AML-193 (cell line): ENCODE results near the gene HPS4.
"Not testable (repeated sequence)": the region's sequence is repeated elsewhere in the genome, so short reads cannot be mapped to it uniquely, and the experiment has no call there.

Experiments used
- DNase-seq, 2 experiments: peaks; one replicate each; lab custom pipeline; 2025; lab: John Stamatoyannopoulos, UW

The HPS4 gene

GRCh38 chr22:26442086-26442756 lies 41.4 kb downstream of the HPS4 start:
- DNase-seq = no peak

- DNase-seq = no peak
These were observed 44.0 kb downstream of the HPS4 start for GRCh38 chr22:26439559-26439958.

GRCh38 chr22:26438776-26439175 lies 44.8 kb downstream of the HPS4 start:
- DNase-seq = not testable (repeated sequence)

- no peak for DNase-seq
These were observed 45.7 kb downstream of the HPS4 start for GRCh38 chr22:26437694-26438392.

- no peak for DNase-seq
These were observed 46.6 kb downstream of the HPS4 start for GRCh38 chr22:26436903-26437515.

GRCh38 chr22:26435327-26436093 lies 48.1 kb downstream of the HPS4 start:
- DNase-seq = peak; percentile 7 to 29

GRCh38 chr22:26433805-26434204 lies 49.8 kb downstream of the HPS4 start:
- no peak for DNase-seq

- DNase-seq = peak; percentile 91
These were observed 50.8 kb downstream of the HPS4 start for GRCh38 chr22:26432619-26433311.

- DNase-seq = no peak
These were observed 52.2 kb downstream of the HPS4 start for GRCh38 chr22:26431261-26431995.

GRCh38 chr22:26430600-26430999 lies 53.0 kb downstream of the HPS4 start:
- DNase-seq = no peak

GRCh38 chr22:26429458-26430286 lies 53.9 kb downstream of the HPS4 start:
- no peak for DNase-seq

GRCh38 chr22:26428515-26429457 lies 54.8 kb downstream of the HPS4 start, which contains the start of gene ASPHD2:
ASPHD2 (plus strand) TSS chr22:26429260; CDS start chr22:26433616, 4,356 bp downstream.
- peak; percentile 44 to 65 for DNase-seq

- DNase-seq = no peak
These were observed 56.7 kb downstream of the HPS4 start for GRCh38 chr22:26426924-26427323.

GRCh38 chr22:26418620-26419019 lies 65.0 kb downstream of the HPS4 start:
- DNase-seq = no peak

- no peak for DNase-seq
These were observed 66.2 kb downstream of the HPS4 start for GRCh38 chr22:26417406-26417805.

GRCh38 chr22:26416670-26417276 lies 66.8 kb downstream of the HPS4 start:
- no peak for DNase-seq

GRCh38 chr22:26416256-26416655 lies 67.3 kb downstream of the HPS4 start:
- DNase-seq = no peak

- DNase-seq = no peak
These were observed 69.2 kb downstream of the HPS4 start for GRCh38 chr22:26414347-26414746.

- no peak for DNase-seq
These were observed 73.2 kb downstream of the HPS4 start for GRCh38 chr22:26410386-26410785.
